NOMO-1 treated with dmso at 0.1 percent for 144 hours (cell line): ENCODE data around the gene SEPTIN3.

ENCODE experiments used
- DNase-seq: peaks from one replicate; lab custom pipeline; 2025; ENCODE audit not compliant: unreplicated experiment; lab: John Stamatoyannopoulos, UW

The SEPTIN3 gene

DNA sequence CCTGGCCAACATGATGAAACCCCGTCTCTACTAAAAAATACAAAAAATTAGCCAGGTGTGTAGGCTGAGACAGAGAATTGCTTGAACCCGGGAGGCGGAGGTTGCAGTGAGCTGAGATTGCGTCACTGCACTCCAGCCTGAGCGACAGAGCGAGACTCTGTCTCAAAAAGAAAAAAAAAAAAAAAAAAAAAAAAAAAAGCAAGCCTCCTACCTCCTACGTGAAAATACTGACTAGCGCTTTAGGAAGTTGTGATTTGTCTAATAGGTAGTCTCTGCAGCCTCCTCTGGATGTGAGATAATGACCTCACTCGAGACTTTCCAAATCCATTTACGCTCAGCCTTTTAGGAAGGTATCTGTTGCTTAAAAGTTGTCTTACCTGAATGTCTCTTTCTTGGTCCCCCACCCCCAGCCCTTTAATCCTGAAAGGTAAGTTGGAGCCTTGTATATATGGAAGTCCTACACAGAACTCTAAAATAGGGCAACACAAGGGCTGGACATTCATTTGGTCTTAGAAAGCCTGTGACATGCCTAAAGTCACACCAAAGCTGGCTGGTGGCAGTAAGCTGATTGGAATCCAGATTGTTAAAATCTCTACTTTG, 5.5 kb downstream of the SEPTIN3 start:
- DNase-seq, result no peak

DNA sequence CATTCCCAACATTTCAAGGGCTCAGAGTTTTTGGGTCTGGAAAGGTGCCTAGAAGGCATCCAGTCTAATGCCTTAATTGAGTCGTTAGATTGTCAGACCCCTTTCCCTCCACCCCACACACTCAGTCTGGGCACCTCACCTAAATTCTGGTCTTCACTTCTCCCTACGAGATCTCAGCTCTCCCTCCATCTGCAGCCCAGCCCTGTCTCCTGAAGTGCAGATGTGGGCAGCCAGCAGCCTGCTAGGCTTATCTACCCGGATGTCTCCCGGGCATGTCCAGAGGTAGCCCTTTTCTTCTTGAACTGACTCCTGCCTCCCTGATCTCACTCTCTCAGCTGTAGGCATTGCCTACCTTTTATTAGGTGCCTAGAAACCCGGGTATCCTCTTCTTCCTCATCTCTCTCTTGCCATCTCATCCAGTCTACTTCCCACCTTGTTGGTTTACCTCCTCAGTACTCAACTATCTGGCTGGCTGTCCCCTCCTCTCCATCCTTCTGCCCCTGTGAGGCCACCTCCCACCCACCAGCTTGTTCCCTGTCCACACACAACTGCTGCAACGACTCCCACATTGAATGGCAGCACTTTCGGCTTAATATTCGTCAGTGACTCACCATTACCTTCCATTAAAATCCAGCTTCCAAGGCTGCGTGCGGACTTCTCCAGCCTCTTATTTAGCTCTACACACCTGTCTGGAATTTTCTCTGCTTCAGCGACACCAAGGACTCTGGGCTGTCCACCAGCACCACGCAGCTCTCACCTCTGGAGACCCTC, 6.2 kb downstream of the SEPTIN3 start:
- DNase-seq, result no peak

DNA sequence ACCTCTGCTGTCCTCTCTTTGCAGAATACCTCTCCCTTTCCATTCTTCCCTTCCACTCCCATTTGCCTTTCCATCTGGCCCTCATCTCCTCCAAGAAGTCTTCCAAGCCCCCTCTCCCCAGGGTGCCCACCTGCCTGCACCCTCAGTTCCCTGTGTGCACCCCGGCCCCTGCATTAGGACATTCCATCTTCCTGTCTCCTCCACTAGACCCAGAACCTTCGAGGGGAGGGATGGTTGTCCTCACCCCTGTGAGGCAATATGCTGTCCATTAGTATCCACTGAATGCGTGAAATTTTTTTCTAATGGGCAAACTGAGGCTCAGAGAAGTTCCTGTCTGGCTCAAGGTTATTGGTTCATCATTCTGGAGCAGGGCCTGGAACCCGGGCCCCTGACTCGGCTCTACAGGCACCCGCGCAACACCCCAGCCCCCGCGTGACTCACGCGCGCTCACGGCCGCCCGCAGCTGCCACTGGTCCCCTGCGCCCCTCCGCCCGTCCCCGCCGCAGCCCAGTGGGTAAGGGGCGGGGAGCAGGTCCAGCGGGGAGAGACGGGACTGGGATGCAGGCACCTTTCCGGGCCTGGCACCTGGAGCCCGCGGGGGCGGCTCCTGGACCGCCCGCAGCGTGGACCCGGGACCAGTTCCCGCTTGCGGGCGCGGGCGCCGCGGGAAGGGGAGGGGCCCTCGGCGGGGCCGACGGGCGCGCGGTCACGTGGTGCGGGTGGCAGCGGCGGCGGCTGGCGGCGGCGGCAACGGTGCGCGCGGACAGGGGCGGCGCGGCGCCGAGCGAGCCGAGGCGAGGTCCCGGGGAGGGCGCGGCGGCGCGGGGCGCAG, 7.0 kb downstream of the SEPTIN3 start:
- no peak for DNase-seq

DNA sequence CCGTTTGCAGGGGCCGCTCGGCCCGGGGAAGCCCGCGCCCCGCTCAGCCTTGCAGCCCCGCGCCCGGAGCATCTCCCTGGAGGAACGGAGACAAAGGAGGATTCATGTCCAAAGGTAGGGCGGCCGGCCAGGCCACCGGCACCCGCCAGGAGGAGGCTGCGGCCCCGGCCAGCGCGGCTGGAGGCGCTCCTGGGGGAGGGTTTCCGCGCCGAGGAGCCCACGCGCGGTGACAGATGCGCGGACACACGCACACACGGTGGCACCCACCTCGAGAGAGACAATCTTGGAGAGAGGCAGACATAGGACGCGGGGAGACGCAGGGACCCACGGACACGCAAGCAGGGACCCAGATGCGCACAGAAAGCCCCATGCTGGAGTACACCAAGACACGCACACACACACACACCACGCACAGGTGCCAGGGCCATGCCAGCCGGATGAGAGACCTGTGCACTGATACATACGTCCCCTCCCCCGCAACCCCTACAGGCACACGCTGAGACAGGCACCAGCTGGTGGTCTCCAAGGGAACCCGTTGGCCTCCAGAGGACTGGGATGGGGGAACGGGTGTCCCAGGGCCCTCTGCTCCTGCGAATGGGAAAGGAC, 7.8 kb downstream of the SEPTIN3 start:
- DNase-seq, result no peak

DNA sequence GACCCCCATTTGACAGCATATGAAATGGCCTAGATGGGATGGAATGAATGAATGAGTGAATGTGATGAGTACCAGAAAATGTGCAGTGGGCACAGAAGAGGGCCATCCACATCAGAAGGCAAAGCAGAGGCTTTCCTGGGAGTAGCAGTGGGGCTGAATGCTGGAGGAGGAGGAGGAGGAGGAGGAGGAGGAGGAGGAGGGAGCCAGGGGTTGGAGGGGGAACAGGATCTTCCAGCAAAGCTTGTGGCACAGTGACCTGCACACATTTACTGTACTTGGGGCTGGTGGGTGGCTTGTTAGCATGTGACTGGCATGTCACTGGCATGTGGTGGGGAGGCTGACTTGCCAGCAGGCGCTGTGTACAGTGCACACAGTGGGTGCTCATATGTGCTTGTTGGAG, 9.5 kb downstream of the SEPTIN3 start:
- no peak for DNase-seq

DNA sequence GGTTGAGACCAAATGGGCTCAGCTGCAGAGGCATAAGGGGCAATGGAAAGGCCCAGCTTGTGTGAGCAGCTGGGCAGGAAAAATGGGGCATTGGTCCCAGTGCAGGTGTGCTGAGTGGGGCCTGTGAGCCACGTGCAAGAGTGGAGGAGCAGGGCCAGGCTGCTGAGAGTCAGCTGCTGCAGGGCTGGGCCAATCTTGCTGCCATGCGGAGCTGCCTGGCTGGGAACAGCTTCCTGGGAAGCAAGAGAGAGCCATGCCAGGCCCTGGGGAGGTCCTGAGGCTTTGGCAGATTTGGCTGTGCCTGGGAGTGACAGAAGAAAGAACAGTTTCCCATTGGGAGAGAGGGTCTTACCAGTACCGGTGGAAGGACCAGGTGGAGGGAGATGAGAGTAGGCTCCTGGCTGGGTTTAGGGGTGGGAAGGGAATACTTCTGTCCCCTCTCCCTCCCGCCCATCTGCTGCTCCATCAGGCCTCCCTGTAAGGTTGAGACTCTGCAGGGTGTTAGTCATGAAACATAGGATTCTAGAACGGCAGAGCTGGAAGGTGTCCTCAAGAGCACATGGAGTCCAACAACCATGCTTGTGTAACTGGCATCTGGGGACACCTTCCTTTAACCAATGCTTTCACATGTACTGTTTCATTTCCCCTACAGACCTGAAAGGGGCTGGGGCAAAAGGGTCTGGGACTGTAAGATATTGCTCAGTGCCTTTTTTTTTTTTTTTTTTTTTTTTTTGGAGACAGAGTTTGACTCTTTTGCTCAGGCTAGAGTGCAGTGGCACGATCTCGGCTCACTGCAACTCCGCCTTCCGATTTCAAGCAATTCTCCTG, 10.4 kb downstream of the SEPTIN3 start:
- no peak for DNase-seq

DNA sequence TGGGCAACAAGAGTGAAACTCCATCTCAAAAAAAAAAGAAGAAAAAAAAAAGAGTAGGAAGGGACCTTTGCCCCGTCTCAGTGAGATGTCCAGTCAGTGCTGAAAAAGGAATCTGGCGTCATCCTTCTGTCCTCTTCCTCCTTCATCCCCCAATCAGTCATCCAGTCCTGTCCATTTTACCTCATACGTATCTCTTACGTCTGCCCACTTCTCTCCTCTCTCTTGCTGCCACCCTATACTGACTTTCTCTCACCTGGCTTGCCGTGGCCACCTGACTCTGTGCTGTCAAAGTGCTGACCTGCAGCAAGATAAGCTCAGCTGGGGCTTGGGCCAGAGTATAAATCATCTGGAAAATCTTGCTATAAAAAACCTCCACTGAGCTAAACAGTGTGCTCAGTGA, 13.6 kb downstream of the SEPTIN3 start:
- DNase-seq, result no peak

DNA sequence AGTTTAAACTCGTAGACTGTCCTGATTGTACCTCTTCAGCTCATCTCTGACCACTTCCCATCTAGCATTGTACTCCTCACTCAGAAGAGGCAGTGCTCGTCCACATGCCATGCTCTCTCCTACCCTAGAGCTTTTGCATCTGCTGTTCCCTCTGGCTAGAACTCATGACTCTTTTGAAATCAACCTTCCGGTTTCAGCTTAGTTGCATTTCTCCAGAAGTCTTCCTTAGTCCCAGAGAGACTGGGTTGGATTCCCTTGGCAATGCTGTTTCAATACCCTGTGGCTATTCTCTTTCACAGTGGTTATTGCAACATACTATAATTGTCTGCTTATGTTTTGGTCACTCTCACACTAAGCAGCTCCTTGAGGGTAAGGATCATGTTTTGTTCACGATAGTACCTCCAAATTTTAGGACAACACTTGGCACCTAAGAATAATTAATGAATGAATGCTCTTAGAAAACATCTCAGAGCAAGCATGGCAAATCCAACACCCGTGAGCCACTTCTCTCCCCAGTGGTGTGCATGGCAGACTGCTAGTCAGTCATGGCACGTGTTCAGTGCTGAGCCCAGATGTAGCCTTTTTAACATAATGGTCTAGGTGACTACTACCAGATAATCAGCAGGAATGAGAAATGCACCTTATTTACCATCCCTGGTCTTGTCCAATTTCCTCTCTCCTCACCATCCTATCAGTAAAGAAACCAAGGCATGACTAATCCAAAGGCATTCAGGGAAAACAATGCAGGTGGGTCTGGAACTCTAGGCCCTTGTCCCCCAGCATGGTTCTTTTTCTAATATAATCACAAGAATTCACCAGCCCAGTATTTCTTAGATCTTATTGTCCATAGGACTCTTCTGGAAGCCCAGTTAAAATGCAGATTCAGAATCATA, 14.5 kb downstream of the SEPTIN3 start:
- DNase-seq, result peak; percentile 37

DNA sequence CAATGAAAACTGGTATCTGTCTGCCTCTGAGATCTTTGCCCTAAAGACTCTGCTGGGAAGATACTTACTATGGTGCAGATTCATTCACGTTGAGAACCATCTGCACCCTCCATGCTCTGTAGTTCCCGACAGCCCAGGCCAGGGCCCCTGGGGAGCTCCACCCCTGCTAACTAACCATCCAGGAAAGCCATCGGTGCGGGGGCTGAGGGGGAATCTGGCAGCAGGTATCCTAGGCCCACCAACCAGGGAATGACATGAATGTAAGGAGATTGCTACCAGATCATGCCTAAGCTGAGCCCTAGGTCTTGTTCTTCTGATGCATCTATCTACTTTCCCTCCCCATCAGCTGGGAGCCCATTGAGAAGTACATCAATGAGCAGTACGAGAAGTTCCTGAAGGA, 18.0 kb downstream of the SEPTIN3 start:
- no peak for DNase-seq

DNA sequence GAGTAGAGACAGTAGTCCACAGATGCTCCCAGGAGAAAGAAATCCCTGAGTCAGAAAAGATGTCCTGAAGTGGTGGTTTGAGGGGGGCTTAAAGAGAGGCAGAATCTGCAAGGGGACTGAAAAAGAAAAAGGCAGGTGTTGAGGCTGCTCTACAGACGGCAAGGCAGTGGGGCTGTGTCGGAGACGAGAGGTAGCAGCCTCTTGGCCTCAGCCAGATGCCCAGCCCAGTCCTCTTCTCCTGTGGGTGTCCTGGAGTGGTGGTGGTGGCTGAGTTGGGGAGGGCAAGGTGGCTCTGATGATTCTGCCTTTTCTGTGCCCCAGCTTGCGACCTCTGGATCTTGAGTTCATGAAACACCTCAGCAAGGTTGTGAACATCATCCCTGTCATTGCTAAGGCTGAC, 20.0 kb downstream of the SEPTIN3 start:
- no peak for DNase-seq

DNA sequence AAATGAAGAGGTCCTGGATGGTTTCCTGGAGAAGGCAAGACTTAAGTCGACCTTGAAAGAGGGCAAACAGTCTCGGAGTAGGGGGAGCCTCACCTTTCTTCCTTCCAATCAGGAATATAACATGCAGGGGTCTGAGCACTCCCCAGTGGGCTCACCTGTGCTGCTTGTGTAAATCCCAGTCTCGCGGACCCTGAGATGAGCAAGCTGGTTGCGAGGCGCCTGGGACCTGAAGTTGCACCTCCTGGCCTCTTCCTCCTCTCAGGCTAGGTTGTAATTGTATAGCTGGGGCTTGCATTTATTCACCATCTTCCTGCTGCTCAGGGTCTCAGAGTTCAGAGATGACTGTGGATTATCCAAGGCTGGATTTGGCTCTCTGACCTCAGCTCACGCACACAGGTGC, 21.9 kb downstream of the SEPTIN3 start:
- DNase-seq, result no peak

DNA sequence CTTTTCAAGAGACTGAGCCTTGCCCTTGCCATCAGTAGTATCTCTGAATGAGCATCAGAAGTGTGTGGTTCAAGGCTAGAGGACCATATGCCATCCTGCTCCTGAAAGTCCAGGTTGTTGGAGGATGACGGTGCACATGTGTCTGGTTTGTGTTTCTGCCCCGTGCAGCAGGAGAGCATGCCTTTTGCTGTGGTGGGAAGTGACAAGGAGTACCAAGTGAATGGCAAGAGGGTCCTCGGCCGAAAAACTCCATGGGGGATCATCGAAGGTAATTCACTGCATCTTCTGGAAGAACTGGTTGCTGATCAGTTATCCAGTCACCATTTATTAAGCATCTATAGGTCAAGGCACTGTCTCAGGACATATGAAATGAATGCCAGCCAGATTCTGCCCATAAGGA, 23.3 kb downstream of the SEPTIN3 start:
- DNase-seq, result no peak

DNA sequence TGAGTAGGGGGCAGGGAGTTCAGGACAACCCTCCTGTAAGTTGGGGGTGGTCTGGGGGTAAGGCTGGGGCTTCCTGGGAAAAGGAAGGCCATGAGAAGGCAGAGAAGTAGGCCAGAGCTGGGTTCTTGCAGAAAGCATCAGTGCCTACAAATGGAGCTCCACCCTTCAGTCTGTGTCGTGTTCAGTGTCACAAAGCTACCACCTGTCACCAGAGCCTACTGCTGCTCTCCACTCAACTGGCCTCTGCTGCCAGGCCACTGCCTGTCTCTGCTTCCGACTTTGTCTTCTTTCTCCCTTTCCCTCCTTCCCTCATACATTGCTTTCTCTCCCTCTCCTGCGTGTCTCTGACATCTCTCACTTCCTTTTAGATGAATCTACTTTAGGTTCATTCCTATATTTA, 26.0 kb downstream of the SEPTIN3 start:
- DNase-seq, result no peak

DNA sequence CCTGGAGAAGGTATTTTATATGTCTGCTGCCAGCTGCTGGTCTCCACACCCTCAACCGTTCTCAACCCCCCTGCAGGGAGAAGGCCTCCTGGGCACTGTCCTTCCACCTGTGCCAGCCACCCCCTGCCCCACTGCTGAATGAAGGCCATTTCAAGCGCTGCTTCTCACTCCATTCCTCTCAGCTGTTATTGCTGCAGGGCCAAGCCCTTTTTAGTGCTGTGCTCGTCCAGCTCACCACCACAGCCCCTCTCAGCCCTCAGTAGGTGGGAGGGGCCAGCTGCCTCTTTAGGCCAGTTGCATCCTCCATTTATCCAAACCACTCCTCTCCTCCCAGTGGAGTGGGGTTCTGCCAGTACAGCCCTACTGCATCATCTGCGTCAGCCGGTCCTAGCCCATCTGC, 27.6 kb downstream of the SEPTIN3 start:
- no peak for DNase-seq

DNA sequence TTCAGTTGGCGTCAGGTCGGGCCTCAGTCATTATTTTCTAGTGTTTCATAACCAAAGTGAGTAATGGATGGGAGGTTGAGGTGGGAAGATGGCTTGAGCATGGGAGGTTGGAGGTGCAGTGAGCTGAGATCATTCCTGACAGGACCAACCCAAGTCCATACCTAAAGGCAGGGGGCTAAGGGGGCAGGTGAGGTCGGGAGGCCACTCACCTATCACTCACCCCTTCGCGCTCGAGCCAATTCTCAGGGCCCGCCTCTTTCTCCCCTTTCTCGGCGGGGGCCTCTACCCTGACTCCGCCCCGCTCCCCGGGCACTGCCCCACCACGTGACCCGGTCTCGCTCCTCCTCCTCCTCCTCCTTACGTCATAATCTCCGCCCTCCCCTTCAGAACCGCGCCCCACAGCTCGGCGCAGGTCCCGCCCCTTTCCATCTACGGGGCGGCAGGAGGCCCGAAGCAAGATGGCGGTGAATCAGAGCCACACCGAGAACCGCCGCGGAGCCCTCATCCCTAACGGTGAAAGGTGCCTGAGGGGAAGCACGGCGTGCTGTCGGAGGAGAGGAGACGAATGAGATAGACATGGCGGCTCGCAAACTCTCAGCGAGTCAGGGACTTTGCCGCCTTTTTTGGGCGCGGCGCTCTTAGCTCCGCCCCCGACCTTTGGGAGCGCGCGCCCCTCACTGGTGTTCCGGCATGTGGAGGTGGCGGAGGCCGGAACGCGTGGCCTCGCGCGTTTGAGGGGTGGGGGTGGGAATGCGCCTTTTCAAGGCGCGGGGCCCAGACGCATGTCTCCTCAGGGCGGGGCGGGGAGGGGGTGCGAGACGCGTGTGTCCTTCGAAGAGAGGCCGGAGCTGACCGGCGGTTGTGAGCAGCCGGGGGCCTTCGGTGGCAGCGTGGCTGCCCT, 29.4 kb downstream of the SEPTIN3 start, which contains the start of gene WBP2NL:
Gene WBP2NL (plus strand): TSS at position 428 of the 901 bp plus-strand sequence. CDS start 31 bp downstream, at position 459.
- peak; percentile 87 for DNase-seq

DNA sequence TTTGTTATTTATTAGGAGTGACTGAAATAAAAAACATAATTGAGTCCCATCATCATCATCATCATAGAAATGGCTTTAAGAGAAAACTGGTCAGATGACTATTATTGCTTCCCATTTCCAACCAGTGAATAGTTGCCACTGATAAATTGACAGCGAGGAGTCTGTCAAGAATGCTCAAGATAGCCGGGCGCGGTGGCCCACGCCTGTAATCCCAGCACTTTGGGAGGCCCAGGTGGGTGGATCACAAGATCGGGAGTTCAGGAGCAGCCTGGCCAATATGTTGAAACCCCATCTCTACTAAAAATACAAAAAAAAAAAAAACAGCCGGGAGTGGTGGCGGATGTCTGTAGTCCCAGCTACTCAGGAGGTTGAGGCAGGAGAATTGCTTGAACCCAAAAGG, 31.2 kb downstream of the SEPTIN3 start:
- DNase-seq, result no peak

DNA sequence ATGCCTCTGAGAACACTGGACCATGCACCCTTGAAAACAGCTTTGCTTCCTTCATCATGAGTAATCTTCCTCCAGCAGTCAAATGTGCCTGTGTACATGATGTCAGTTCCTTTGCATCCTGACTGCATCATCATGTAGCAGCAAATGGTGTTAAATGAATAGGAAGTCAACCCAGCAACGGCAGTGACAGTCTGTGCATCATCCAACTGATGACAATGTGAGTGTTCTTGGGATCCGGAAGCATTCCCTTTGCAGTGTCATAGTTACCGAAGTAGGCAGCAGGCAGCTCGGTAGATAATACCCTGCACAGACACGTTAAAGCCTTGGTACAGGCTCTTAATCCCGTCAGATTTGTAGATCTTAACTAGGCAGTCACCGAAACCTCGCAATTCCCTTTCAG, 31.9 kb downstream of the SEPTIN3 start:
- DNase-seq, result no peak

DNA sequence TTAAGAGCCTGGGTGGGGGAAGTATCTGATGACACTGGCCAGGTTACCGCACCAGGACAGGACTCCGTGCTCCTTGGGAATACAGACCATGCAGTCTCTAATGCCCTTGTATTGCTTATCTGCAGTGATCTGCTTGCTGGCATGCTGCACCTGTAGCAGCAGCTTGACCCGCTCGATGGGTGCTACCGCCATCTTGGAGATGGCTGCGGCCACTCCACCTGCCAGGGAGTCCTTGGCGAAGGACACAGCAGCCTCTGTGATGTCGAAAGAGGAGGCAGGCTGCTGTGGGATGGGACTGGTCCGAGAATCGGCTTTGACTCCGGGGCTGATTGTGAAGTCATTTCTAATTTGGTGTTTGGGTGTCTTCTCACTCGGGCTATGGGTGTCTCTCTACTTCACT, 32.5 kb downstream of the SEPTIN3 start:
- no peak for DNase-seq

DNA sequence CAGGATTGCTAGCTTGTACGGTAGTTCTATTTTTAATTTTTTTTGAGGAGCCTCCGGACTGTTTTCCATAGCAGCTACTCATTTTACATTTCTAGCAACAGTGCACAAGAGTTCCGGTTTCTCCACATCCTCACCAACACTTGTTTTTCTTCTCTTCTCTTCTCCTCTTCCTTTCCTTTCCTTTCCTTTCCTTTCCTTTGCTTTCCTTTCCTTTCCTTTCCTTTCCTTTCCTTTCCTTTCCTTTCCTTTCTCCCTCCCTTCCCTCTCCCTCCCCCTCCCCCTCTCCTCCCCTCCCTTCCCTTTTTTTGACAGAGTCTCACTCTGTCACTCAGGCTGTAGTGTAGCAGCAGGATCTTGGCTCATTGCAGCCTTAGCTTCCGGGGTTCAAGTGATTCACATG, 38.7 kb downstream of the SEPTIN3 start:
- no peak for DNase-seq
